NCI-H128 (cell line): ENCODE data around the gene RAVER1.
"Not testable (repeated sequence)": the region's sequence is repeated elsewhere in the genome, so short reads cannot be mapped to it uniquely, and the experiment has no call there.

Source experiments
- DNase-seq: peaks from one replicate; lab custom pipeline; 2025; ENCODE audit not compliant: unreplicated experiment; lab: John Stamatoyannopoulos, UW

RAVER1 gene, protein sequence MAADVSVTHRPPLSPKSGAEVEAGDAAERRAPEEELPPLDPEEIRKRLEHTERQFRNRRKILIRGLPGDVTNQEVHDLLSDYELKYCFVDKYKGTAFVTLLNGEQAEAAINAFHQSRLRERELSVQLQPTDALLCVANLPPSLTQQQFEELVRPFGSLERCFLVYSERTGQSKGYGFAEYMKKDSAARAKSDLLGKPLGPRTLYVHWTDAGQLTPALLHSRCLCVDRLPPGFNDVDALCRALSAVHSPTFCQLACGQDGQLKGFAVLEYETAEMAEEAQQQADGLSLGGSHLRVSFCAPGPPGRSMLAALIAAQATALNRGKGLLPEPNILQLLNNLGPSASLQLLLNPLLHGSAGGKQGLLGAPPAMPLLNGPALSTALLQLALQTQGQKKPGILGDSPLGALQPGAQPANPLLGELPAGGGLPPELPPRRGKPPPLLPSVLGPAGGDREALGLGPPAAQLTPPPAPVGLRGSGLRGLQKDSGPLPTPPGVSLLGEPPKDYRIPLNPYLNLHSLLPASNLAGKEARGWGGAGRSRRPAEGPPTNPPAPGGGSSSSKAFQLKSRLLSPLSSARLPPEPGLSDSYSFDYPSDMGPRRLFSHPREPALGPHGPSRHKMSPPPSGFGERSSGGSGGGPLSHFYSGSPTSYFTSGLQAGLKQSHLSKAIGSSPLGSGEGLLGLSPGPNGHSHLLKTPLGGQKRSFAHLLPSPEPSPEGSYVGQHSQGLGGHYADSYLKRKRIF

DNA sequence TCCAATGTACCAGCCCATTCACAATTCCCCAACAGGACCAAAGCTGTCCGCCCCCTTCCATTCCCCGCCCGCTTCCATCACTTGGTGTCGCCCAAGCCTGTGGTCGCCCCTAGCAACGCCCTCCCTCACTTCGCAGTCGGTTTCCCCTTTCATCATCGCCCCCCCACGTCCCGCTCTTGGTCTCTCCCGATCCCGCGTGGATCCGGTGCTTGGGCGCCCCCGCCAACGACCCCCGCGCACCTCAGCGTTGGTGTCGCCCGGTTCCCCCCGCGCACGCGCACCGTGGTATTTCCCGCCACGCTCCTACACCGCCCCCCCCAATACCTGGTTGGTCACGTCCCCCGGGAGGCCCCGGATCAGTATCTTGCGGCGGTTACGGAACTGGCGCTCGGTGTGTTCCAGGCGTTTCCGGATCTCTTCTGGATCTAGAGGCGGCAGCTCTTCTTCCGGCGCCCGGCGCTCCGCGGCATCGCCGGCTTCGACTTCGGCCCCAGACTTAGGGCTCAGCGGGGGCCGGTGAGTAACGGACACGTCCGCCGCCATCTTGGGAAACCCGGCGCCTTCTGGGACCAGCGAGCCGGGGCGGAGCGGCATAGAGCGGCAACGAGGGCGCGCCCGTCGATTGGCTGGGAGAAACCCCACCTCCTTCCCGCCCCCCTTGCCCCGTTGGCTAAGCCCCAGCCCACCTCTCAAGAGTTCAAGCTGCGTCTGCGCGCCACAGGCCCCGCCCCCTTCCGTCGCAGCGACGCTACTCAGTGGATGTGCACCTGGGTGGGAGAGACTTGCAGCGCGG, at the start of gene RAVER1:
RAVER1 (minus strand) TSS at position 565 of the 793 bp plus-strand sequence; CDS start at position 543, 22 bp downstream.
- peak; percentile 92 for DNase-seq

DNA sequence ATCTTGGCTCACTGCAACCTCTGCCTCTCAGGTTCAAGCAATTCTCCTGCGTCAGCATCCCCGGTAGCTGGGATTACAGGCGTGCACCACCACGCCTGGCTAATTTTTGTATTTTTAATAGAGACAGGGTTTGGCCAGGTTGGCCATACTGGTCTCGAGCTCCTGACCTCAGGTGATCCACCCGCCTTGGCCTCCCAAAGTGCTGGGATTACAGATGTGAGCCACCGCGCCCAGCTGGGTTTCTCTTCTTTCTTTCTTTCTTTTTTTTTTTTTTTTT, 49.8 kb upstream of the RAVER1 start:
- not testable (repeated sequence) for DNase-seq

DNA sequence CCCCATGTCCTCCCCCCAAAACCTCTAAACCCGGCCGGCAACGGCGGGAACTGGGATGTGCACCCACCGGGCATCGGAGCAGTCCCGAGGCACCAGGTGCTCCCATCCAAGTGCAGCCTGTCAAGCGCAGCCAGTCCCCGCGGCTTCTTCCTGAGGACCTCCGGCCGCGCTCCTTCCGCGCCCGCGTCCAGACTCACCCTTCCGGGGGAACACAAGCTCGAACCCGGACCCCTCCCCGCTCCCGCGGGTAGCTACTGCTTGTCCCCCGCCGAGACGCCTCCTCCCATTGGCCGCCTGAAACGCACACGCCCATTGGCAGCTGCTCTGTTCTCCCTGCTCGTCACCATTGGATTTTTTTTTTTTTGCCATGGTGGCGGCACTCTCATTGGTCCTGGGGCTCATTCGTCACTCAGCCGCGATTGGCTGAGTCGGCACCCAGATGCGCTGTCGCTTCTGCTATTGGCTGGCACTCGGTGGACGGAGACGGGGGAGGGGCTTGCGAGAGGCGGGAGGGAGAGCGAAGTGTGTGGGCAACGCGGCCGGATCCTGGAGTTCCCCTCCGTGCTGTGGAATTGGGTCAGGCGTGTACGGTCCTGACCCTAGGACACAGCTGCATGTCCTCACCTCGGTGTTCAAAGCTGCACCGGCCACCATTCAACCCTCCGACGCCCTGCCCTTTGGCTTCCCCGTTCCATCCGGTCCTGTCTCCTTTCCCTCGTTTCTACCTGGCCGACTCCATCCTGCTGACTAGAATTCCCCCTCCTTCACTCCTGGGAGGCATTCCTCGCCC, 47.2 kb upstream of the RAVER1 start, which contains the start of gene TYK2:
TYK2 (minus strand) TSS at position 260 of the 790 bp plus-strand sequence. CDS start 2,166 bp downstream, outside the sequence.
- peak; percentile 99 for DNase-seq

DNA sequence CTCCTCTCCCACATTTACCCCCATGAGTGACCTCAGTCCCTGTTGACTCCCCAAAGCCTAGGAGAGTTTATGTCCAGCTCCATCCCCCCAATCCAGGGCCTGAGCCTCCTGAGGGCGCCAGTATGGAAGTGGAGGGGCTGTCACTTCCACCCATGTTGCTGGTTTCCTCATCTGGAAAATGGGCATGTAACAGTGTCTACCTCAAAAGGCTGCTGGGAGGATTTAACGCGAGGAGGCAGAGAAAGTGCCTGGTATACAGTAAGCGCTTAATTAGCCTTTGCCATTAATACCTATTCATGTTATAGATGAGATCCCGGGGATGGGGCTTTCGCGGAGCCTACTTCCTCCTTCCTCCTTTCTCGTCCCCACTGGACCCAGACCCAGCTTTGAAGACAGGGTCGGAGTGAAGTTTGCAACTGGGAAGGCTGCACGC, 46.6 kb upstream of the RAVER1 start:
- no peak for DNase-seq

DNA sequence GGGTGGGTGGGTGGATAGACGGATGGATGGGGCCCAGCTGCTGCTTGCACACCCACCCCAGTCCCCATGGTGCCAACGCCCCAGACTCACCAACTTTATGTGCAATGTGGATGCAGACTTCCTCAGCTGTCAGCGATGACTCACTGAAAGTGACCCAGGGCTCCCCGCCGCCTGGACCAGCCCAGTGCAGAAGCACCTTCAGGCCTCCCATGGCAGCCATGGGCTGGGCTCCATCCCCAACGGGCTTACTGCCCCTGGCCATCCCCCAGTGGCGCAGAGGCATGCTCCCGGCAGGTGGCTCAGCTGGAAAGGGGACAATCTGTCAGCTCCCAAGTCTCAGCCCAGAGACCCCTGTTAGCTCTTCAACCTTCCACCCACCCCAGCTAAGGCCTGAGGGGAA, 44.8 kb upstream of the RAVER1 start:
- DNase-seq: no peak

DNA sequence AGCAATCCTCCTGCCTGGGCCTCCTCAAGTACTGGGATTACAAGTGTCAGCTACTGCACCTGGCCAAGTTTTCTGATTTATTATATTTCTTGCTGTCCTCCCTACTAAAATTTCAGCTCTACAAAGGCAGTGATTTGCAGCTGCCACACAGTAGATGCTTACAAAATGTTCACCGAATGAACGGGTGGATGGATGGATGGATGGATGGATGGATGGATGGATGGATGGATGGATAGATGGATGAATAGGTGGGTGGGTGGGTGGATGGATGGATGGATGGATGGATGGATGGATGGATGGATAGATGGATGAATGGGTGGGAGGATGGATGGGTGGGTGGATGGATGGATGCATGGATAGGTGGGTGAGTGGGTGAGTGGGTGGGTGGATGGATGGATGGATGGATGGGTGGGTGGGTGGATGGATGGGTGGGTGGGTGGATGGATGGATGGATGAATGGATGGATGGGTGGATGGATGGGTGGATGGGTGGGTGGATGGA, 43.9 kb upstream of the RAVER1 start:
- not testable (repeated sequence) for DNase-seq

DNA sequence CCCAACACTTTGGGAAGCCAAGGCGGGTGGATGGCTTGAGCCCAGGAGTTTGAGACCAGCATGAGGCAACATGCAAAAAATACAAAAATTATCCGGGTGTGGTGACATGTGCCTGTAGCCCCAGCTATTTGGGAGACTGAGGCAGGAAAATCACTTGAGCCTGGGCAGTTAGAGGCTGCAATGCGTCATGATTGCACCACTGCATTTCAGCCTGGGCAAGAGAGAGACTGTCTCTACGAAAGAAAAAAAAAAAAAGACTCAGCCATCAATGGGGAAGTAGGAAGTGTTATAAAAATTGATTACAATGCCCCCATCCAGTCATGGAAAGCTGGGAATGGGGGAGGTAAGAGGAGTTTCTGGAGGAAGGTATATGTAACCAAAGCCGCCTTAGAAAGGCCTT, 41.6 kb upstream of the RAVER1 start:
- no peak for DNase-seq

DNA sequence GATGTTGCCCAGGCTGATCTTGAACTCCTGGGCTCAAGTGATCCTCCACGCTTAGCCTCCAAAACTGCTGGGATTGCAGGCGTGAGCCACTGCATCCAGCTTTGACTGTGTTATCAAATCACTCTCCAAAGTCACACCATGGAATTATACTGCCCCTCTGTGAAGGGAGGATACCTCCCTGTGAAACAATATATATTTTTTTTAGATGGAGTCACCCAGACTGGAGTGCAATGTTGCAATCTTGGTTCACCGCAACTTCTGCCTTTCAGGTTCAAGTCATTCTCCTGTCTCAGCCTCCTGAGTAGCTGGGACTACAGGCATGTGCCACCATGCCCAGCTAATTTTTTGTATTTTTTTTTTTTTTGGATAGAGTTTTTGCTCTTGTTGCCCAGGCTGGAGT, 39.4 kb upstream of the RAVER1 start:
- no peak for DNase-seq

DNA sequence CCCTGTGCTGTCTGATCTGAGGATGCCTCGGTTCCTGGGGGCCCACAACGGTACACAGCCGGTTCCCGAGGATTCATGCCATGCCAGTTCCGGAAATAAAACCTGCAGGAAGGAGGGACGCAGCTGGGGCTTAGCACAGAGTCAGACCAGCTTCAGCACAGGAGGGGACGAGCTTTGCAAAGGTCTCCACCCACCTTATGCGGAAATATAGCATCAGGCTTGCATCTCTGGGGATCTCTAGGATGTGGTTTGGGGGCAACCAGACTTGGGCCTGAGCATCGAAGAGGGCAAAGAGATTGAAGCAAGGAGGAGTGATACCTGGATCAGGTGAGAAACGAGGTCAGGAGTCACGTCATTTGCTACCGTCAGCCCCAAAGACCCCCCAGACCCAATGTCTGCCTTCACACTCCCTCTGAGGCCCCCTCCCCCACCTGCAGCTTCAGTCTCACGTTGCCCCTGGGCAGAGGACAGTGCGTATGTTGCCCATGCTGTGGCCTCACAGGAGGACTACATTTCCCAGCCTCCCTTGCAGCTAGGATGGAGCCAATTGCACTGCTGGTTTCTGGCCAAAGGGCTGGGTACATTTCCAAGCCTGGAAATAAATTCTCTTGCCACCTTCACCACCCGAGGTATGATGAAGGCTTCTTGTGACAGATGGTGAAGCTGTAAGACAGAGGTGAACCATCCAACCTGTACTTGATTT, 34.9 kb upstream of the RAVER1 start:
- no peak for DNase-seq

DNA sequence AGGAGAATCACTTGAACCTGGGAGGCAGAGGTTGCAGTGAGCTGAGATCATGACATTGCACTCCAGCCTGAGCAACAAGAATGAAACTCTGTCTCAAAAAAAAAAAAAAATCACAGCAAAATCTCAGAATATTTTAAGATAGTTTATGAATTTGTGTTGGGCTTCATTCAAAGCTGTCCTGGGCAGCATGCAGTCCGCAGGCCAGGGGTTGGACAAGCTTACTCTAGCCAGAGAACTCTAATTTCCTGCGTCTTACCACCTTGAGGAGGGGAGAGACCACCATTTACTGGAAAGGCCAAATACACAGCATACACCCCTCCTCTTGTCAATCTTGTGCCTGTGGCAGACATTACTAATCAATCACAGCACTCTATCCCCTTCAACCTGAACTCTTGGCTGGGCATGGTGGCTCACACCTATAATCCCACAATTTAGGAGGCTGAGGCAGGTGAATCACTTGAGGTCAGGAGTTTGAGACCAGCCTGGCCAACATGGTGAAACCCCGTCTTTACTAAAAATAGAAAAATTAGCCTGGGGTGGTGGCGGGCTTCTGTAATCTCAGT, 33.7 kb upstream of the RAVER1 start:
- DNase-seq: not testable (repeated sequence)

DNA sequence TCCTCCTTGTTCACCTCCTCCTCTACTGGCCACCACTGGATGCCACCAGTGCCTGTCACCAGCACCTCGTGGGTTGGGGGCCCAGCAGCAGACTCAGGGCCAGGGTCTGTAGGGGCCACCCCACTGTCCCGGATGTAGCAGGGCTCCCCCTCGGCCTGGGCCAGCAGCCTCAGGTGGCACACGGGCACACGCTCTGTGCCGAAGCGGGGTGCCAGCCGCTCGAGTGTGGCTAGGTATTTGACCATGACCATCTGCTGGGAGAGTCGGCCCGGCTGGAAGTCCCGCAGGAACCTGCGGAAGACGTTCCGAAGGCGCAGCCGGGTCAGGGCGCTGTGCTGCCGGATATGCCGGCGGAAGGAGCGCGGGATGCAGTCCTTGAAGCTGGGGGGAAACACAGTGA, 32.2 kb upstream of the RAVER1 start:
- no peak for DNase-seq

DNA sequence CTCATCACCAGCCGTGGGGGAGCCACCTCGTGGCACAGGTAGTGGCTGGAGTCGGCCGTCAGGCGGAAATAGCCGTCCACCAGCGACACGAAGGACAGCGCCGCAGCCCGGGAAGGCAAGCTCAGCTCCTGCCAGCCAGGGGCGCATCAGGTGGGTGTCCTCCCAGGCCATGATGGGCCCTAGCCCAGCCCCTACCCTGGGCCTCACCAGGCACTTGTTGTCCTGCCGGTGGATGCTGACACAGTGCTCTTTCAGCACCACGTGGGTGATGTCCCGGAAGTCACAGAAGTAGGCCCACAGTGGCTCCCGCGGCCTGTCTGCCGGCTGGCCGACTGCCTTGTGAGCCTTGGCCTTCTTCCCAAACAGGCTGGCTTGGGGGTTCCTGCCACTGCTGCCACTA, 31.3 kb upstream of the RAVER1 start:
- no peak for DNase-seq

DNA sequence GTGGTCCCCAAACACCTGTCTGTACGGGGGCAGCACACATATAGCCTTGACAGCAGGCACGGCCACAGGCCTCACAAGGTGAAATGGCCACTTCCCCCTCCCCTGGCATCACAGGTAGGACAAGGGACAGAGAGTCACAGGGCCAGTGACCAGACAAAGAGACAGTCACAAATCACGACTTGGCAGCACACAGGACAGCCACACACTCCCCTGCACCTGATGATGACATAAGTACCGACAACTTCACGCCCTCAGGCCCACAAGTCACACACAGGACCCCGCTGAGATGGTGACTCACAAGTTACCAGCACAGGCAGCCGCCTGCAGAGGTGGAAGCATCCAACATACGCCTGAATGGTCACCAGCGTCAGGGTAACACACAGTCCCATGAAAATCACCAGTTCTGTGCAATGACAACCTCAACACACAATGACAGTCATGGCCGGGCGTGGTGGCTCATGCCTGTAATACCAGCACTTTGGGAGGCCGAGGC, 30.5 kb upstream of the RAVER1 start:
- no peak for DNase-seq

DNA sequence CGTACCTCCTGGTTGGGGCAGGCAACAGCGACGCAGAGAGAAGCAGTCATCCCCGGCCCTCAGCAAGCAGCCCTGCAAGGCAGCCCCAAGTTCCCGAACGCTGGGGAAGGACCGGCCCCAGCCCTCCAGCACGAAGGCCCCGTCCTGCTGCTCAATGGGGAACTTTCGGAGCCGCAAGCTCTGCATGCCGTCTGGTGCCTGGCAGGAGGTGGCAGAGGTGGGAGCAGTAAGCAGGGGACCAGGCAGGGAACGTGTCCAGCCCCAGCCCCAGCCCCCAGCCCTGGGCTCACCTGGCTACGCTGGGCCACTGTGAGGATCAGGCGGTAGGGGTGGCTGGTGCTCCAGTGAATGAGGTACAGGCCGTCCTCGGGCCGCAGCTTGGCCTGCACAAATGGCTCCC, 28.9 kb upstream of the RAVER1 start:
- no peak for DNase-seq

DNA sequence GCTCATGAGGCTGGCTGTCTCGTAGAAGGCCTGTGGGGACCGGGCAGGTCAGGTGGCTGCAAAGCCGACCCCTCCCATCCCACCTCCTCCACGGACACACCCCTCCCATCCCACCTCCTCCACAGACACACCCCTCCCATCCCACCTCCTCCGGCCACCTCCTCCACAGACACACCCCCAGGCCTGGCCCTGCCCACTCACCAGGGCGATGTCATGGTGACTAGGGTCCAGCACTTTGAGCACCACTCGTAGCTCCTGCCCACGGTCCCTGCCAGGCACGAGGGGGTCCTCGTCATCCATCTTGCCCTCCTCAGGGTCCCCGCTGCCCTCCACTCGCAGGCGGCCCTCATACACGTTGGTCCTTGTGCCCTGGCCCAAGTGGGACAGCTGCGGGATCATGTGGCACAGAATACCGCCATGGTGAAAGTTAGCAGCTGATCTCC, 28.3 kb upstream of the RAVER1 start:
- DNase-seq: no peak

DNA sequence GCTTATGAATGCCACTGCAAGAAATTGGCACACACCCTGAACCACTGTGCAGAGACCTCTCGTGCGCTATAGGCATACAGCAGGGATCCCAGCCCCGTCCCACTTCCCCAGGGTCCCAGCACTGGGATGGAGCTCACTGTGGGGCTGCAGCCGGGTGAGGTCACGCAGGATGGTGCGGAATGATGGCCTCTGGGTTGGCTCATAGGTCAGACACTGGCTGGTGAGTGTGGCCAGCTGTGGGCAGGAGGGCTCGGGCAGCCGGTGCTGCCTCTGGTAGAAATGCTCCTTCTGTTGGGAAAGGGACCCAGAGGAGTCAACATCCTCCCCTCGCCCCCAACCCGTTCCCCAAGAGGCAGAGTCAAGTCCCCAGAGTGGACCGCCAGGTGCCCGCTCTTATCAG, 23.1 kb upstream of the RAVER1 start:
- DNase-seq: no peak

DNA sequence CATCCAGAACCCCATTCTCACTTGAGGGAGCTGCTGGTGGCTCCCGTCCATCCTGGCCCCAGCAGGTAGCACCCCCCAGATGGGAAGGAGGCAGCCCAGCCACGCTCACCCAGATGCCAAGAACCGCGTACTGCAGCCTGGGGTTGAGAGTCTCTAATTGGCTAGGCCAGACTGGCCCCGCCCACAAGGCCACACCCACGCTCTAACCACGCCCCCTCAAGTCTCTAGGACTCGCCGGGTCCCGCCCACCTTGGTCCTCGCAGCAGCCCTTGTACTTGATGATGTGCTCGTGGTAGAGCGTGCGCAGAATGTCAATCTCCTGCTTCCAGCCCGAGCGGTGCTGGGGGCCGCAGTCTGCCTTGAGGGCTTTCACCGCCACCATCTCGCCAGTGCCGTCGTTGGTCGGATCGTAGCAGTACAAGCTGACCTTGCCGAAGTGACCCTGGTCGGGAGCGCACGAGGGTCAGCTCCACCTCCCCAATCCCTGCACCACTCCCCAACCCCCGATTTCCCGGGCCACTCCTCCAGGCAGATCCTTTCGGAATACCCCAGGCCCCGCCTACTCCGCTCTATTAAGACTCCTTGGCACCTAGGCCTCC, 20.6 kb upstream of the RAVER1 start:
- DNase-seq: no peak

DNA sequence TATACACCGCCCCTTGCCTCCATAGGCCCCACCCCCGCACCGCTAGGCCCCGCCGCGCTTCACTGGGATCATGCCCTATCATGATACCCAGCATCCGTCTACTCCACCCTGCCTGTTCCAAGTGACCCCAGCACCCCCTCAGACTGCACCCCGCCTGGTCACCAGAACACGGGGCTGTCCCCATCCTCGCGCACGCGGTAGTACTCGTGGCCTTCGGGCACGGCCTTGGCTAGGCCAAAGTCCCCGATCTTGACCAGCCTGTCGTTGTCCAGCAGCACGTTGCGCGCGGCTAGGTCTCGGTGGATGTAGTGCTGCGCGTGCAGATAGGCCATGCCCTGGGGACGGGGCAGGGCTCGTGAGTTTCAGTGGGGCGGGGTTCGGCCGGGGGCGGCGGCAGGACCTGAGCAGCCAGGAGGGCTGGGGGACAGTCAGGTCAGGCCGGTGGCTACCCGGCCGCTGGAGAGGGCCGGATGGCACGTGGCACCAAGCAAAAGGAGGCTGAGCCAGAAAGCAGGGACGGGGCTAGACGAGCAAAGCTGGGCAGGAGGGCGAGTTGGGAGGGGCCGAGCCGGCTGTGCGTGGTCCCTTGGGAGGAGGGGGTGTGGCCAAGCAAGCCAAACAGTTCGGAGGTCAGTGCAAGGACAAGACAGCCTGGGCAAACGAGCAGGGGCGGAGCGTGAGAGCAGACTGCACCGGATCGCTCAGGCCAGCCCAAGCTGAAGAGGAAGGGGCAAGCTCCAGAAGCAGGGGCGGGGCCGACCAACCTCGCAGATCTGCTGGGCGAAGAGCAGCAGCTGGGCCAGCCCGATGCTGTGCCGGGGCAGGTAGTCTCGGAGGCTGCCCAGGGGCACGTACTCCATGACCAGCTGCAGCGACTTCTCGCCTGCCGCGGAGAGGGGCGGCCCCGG, 19.7 kb upstream of the RAVER1 start:
- DNase-seq: no peak
